Activated CD4-positive, alpha-beta T cell treated with anti-CD3 and anti-CD28 coated beads, Interleukin-10, Interleukin-2, amounts not matched to agents 100 ng/mL and 50 ng/mL, durations not matched to agents 16 hours and 8 hours (primary cell): Measurements from ENCODE around the gene ATXN3.
A peak's percentile ranks its signal among the peaks of the same experiment; 100 is the strongest.
"Not testable (repeated sequence)": the region's sequence is repeated elsewhere in the genome, so short reads cannot be mapped to it uniquely, and the experiment has no call there.

ENCODE experiments used
- DNase-seq: peaks from one replicate; pipeline ENCODE4 v3.0.0-alpha.2; 2020

The ATXN3 gene

DNA sequence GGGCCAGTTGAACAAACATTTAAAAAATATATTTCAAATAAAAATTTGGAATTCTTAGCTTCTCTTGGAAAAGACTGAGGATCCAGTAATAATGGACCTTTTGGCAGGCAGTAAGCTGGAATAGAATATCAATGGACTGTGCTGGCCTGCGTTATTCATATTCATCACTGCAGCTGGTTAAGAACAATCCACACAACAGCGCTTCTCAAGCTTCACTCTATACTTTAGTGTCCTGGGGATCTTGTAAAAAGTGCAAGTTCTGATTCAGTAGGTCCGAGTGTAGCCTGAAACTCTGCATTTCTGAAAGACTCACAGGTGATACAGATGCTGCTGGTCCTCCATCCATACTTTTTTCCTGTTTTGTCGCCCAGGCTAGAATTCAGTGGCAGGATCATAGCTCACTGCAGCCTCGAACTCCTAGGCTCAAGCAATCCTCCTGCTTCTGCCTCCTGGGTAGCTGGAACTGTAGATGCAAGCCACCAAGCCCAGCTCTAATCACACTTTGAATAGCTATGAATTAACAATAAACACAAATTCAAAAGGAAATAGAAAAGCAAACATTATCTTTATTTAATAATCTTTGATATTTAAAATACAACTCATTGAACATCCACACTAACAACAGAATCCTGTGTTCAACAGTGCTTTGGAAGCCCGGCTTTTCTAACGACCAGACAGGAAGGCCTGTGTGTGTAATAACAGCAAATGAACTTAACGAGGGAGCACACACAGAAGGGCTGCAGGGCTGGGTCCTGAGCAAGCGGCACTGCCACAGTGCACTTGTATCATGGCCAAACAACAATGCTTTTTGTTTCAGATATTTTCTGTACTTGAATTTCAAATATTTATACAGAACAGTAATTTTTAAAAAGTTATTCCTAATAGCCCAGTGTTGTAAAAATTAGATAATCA lies 48.1 kb downstream of the ATXN3 start:
- no peak for DNase-seq

DNA sequence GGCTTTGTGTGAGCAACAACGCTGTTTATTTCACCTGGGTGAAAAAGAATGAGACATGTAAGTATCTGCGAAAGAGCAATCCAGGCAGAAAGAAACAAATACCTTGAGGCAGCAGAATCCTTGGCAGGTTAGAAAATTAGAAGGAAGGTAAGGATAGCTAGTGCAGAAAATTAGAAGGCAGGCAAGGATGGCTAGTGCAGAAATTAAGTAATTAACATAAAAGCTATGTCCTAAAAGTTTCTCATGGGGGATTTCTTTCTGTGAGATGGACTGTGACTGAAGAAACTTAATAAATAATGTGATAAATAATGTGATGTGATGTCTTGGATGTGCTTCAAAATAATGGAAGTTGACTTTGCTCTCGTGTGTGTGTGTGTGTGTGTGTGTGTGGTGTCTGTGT lies 56.6 kb downstream of the ATXN3 start:
- no peak for DNase-seq

DNA sequence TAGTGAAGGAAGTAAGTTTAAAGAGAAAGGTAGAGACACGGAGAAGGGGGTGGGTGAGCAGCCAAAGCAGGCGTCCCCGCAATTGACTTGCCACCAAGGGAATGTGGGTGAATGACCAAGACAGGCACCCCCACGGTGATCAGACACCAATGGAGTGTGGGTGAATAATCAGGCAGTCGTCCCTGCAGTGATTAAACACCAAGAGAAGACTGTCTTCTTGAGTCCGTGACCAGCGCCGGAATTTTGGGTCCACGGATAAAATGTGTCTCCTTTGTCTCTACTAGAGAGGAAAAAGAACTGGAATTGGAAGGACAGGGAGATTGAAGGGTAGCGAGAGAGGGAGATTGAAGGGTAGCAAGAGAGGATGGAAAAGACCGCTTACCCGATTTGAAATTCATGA lies 57.2 kb downstream of the ATXN3 start:
- not testable (repeated sequence) for DNase-seq

DNA sequence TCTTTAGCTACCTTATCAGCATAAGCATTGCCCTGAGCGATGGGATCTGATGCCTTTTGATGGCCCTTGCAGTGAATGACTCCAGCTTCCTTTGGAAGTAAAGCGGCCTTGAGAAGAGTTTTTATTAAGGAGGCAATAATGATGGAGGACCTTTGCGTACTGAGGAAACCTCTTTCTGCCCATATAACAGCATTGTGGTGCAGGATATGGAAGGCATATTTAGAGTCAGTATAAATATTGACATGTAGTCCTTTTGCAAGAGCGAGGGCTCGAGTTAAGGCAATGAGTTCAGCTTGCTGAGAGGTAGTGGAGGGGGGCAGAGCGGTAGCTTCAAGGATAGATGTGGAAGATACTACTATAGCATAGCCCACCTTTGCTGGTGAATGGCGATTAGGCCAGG lies 60.5 kb downstream of the ATXN3 start:
- DNase-seq: not testable (repeated sequence)

DNA sequence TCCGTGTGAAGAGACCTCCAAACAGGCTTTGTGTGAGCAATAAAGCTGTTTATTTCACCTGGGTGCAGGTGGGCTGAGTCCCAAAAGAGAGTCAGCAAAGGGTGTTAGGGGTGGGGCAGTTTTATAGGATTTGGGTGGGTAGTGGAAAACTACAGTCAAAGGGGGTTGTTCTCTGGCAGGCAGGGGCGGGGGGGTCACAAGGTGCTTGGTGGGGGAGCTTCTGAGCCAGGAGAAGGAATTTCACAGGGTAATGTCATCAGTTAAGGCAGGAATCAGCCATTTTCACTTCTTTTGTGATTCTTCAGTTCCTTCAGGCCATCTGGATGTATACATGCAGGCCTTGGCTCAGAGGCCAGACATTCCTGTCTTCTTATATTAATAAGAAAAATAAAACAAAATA lies 64.6 kb downstream of the ATXN3 start:
- DNase-seq: not testable (repeated sequence)

DNA sequence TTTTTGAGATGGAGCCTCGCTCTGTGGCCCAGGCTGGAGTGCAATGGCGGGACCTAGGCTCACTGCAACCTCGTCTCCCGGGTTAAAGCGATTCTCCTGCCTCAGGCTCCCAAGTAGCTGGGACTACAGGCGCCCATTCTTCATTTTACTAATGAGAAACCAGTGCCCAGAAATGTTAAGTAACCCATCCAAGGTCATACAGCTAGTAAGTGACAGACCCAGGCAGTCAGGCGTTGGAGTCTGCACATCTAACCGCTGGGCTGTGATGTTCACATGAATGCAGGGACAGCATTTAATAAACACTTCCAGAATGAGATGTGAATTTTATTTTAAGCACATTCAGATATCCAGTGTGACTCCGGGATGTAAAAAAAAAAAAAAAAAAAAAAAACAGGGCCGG lies 65.2 kb downstream of the ATXN3 start:
- no peak for DNase-seq

DNA sequence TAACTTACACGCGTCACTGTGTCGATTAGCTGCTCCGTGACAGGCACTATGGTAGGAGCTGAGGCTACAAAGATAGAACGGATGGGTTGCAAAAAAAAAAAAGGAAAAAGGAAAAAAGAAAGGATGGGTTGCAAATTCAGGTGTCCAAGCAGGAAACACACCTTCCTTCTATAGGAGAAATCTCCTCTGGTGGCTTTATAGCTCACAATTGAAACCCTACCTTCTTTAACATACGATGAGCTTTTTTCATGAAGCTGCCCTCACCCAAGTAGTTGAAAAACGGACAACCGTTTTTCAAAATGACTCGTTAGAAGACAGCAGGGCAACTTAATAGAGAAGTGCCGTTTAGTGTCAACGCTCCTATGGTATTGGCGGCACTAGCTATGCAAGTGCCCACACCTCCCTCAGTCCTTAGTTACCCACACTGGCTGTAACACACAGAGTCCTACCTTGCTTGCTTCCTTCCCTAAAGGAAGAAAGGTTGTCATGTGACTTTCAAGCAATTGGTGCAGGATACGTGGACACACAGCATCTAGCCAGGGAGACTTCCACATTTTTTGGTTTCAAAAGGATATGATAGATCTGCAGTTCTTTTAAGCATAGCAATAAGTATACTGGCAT lies 65.8 kb downstream of the ATXN3 start:
- peak; percentile 59 for DNase-seq

DNA sequence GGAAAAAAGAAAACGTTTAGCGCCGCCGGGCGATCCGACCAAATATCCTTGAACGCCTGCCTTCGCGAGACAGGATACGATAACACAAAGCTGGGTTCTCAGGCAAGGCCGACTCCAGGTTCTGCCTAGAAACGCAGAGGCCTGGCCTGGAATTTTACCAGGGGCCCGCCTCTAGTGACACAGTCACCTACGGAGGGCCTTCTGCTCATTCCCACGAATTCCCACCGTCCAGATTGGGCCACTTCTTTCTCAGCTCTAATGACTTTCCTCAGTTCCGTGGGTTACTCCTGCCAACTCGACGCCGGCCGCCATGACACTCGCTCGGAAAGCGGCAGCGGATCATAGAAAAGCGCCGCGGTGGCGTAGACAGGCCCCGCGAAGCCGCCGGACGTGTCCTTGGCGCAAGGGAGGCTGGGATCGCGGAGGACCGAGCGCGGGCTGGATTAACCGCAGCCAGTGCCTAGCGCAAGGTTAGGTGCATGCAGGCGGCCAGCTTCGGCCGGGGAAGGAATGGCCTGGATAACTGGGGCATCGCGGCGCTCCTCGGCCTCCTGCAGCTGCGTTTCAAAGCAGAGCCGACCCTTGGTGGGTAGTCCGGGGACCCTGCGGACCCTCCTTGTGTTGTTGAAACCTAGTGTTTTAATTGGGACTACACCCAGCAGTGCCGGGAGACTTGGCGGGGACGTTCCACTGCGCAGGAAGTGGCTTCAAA lies 66.5 kb downstream of the ATXN3 start, which contains the start of gene TRIP11:
TSS of gene TRIP11 (minus strand) at position 341 of the 712 bp plus-strand sequence. CDS start 374 bp downstream, outside the sequence.
- DNase-seq: peak; percentile 97

DNA sequence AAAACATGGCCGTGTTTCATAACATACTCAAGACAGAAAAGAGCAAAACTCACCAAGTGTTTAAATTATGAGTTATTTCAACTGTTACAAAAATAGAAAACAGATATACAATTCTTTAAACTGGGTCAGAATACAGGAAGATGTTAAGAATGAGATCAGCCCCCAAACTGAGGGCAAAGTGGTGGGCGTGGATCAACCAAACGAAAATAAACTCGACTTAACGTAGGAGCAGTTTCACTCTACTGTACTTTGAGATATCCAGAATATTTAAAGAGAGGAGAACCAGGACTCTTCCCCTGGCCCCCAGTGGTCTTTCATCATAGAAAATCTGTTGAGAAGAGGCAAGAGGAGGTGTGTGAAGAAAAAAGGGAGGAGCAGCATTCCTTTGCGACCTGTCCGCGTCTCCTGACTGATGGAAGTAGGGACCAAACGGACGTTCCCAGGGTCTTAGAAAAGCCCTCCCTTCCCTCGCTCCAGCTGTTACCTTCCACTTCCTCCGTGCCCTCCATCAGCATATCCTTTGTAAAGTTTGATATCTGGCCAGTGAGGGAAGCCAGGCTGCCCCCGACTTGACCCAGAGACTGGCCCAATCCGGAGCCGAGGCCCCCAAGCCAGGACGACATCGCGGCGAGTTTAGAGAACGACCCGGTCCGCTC lies 67.2 kb downstream of the ATXN3 start:
- DNase-seq: peak; percentile 27

DNA sequence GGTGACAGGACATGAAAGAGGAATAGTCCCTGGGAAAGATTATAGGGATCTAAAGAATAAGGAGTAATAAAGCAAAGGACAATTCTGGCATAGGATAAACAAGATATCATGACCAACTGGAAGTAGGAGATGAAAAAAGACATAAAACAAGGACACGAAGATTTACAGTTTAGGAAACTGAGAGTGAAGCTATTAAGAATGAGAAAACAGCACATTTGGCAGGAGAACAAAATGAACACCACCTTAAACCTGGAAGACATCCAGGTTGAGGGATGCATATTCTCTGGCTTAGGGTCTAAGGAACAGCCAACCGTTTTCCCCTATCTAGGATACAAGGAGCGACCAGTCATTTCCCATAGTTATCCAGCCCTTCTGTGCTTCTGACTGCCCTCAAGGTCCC lies 68.4 kb downstream of the ATXN3 start:
- no peak for DNase-seq

DNA sequence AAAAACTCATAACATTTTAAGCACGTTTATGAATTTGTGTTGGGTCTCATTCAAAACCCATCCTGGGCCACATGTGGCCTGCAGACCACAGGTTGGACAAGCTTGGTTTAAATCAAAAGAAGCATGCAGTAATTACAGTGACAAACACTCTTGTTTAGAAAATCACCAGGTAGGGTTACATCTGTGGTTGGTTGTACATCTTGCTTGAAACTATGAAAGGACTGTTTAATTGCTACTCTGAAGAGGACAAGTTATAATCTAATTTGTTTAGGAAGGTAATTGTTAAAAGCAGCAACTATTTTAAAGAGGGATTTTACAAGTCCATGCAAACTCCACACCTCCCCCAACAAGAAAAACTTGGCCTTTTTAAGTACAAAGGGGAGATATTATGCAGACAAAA lies 70.5 kb downstream of the ATXN3 start:
- no peak for DNase-seq

DNA sequence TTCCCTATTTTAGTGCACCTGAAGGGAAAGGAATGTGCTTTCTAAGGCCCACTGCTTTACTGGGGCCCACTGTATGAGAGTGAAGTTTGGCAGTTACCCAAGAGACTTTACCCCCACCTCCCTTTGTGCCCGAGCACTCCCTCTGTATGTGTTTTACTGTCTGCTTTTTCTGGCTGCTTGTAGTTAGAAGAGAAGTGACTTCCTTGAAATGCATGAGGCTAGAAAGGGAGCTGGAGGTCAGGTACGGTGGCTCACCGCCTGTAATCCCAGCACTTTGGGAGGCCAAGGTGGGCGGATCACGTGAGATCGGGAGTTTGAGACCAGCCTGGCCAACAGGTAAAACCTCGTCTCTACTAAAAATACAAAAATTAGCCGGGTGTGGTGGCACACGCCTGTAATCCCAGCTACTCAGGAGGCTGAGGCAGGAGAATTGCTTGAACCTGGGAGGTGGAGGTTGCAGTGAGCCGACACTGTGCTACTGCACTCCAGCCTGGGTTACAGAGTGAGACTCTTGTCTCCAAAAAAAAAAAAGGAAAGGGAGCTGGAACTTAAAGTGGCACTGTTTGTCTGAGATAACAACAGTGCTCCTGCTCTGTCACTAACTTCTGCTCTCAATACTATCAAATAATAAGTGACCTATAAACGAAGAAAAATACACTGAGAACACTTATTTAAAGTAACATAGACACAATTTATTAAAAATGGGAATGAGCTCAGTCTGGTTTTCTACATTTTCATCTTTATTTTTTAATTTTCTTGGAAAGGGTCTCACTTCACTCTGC lies 72.3 kb downstream of the ATXN3 start:
- no peak for DNase-seq

DNA sequence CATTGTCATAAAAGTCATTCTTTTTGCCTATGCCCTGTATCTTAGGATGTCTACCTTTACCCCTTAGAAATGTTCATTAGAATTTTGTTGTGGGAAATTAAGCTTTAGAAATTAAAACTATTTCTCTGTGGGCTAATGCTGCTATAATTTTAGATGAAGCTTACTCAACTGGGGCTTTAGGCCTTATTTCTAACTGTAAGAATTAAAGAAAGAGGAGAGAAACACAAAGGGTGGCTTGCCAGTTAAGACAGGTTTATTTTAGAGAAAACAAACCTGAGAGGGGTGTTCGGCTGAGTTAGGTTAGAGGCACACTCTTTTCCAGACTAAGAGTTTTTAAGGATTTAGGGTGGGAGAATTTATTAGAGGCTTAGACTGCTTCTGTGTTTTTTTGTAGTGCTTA lies 72.9 kb downstream of the ATXN3 start:
- DNase-seq: no peak

DNA sequence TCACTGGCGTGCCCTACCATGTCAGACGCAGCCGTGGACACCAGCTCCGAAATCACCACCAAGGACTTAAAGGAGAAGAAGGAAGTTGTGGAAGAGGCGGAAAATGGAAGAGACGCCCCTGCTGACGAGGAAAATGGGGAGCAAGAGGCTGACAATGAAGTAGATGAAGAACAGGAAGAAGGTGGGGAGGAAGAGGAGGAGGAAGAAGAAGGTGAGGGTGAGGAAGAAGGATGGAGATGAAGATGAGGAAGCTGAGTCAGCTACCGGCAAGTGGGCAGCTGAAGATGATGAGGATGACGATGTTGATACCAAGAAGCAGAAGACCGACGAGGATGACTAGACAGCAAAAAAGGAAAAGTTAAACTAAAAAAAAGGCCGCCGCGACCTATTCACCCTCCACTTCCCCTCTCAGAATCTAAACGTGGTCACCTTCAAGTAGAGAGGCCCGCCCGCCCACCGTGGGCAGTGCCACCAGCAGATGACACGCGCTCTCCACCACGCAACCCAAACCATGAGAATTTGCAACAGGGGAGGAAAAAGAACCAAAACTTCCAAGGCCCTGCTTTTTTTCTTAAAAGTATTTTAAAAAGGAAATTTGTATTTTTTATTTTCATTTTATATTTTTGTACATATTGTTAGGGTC lies 79.7 kb downstream of the ATXN3 start:
- DNase-seq: no peak

DNA sequence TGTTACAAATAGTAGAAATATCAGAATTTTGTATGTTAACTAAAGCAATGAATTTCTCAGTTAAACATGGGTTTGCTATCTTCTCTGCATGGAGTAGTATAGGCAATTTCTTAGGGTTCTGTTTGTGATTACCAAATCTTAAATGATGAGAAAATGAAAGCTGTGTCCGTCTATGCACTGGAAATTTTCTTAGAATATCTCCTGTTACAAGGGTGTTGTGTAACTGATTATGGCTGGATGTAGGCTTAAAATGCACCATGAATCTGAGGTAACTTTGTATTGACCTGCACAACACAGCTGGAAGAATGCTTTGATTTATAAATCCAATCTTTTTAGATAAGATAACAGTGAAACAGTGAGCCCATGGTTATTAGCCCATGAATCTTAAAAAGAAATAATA lies 84.3 kb downstream of the ATXN3 start:
- no peak for DNase-seq

DNA sequence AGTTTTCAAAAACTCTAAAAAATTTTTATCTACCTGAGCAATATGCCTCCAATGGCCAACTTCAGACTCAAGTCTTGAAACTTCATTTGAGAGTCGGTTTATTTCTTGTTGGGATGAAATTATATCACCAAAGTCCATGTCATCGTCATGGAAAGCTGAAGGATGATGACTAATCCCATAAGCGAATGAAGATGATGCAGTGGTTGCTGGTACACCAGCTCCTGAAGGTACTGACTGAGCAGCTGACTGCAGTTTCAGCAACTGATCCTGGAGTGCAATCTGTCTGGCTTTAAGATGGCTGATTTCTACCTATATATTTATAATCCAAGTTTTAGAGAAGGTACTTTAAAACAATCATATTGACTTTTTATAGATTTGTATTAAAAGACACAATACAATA lies 84.9 kb downstream of the ATXN3 start:
- peak; percentile 11 for DNase-seq

DNA sequence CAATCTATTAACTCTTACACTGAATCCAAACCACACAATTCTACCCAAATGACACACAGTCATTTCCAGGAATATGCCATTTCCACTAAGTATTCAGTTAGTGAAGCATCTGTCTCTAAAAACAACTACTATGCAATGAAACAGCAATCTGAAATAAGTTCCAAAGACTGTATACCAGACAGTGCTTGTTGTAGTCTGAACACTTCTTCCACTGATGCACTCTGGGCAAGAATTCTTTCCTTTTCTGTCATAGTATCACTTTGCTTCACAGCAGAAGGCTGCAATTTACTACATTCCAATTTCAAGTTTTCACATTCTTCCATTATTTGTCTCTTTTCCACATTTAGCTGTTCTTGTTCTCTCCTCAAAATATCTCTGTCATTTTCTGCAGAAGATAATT lies 92.3 kb downstream of the ATXN3 start:
- DNase-seq: peak; percentile 40

DNA sequence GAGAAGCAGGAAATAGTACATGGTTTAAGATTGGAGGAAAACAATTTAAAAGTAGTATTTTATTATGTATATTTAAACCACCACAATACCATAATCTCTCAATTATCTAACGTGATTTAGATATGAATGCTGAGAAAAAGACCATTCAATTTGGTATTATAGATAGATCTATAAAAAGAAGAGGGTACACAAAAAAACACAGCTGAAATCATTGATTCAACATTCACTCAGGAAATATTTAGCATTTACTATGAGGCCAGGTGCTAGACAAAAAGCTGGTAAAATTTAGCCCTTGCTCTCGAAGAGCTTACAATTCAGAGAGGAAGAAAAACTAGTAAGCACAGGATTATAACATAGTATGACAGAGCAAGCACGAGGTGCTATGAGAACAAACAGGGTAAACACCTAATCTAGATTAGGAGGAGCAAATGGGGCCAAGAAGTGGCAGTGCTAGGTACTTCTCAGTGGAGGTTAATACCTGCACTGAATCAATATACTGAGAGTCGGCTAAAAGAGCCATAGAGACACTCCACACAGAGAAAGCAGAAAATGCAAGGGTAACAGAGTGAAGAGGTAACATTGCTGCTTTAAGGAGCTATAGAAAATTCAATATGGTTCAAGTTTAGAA lies 94.1 kb downstream of the ATXN3 start:
- DNase-seq: no peak

DNA sequence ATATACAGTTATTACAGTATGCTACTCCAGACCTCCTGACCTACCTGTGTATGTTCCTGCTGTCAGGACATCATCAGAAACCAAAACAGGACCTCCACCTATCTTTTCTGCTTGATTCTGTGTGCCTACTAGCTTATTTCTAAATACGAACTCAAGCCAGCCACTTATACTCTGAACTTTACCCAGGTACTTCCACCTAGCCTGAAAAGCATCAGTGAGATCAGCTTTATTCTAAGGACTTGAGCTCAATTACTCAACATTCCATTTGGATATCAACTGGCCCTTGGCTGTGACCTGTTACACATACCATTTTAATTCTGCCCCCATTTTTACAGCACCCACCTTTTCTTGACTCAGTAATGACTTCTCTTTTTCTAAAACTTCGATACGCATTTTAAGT lies 95.7 kb downstream of the ATXN3 start:
- no peak for DNase-seq

DNA sequence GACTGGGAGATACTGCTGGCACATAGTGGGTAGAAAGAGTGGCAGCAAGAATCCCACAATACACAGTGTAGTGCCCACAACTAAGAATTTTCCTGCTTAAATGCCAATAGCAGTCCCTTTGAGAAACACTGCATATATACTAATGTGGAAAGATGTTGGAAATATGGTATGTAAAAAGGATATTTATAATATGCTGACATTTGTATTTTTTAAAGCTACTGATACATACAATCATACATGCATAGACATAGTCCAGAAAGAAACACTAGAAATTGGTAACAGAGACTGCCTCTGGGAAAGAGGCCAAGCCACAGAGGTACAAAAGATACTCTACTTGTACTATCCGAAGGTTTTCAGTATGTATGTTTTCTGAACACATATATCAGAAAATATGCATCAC lies 96.8 kb downstream of the ATXN3 start:
- DNase-seq: no peak
